H1 (cell line): ENCODE data around the gene TWIST1. TPM values are rescaled to one million over a fixed set of nuclear protein-coding genes. Genes with fewer than 3 reads are reported as not detected.

Experiments
- EP300 ChIP-seq, 2 experiments: IDR thresholded peaks; 1 replicate in 1 of 2; 2 replicates in 1 of 2; pipeline ENCODE4 v1.6.1; 2011 to 2012; ENCODE audit warnings: low read depth in 2 of 2, low read length in 2 of 2, mild to moderate bottlenecking in 2 of 2, borderline replicate concordance in 1 of 2, inconsistent platforms in 1 of 2, moderate library complexity in 1 of 2
- polyA plus RNA-seq, 7 experiments: library from polyadenylated mRNA; depleted of rRNA in 3 of 7; stranded (reverse) in 5 of 7; unstranded in 2 of 7; fragments of >200 nt in 5 of 7; fragments of 200-250 nt in 2 of 7; gene quantifications; 1 replicate in 5 of 7; 2 replicates in 1 of 7; 4 replicates in 1 of 7; pipeline versions ENCODE4 v1.2.1 to v1.2.3, GENCODE V29; 2011 to 2013; ENCODE audit warnings: missing spikeins in 2 of 7, mixed read lengths in 2 of 7
- total RNA-seq: library from RNA; stranded (reverse); fragmentation: NEBNext Ultra II Directional; extraction: Animal tissue kit (Norgen Biotek cat#: 25700); gene quantifications from 2 replicates; pipeline ENCODE4 v1.2.1, GENCODE V29; 2021

TWIST1 gene
- total and polyA plus RNA-seq, 2 of the 8 experiments (the other 6 are each of a cell fraction or from before 2014, with no cell fraction given) = 0.29 to 0.52 TPM

DNA sequence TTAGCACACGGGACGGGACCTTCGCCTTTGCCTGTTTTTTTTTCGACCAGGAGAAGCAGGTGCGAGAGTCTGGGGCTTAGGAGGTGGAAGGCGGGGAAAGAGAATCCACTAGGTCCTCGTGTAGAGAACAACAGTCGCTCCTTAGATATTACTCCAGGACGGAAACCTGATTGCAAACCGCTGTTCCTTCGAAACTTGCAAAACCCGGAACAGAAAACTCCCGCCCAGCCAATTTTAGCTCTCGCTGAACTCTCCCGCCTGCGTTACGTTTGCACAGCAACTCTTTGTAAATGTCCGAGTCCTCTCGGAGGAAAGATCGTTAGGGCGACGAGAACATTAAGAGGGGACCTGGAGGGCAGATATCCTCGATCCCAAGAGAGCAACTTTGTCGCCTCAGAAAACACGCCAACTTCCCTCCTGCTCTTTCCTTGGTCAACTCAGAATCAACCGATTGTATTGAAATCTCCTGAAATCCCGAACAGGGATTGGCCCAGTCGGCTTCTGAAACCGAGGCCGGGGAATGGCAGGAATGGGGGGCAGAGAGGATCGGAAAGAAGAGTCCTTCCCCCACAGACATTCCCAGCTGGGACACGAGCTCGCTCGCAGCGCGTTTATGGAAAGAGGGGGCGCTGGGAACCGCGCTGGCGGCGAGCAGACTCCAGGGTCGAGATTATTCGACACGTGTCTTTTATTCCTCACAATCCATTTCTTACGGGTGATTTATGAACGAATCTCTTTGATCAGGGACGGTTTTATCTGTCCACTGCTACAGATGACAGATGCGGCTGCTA lies 9.9 kb downstream of the TWIST1 start (continued):
- no peak for TF ChIP-seq EP300 (IDR thresholded peaks at IDR 0.05; ENCODE audit: borderline replicate concordance in 1 of 2, low read depth in 2 of 2, low read length in 2 of 2)
